LNCaP clone FGC (cell line): ENCODE results near the gene PBLD.
"Not testable (repeated sequence)": the region's sequence is repeated elsewhere in the genome, so short reads cannot be mapped to it uniquely, and the experiment has no call there.

ENCODE experiments used
- DNase-seq: peaks from one replicate; pipeline ENCODE4 v3.0.0-alpha.2; 2011; ENCODE audit warnings: low read depth
- H3K4me3 ChIP-seq: 2 replicates; pipeline ENCODE4 v1.5.1; 2011; ENCODE audit warnings: mild to moderate bottlenecking, low read depth, low read length, control low read depth
- CTCF ChIP-seq: IDR thresholded peaks from 2 replicates; pipeline ENCODE4 v1.5.1; 2012; ENCODE audit warnings: mild to moderate bottlenecking; ENCODE audit not compliant: control insufficient read depth, insufficient read depth; ENCODE audit errors: extremely low read depth

PBLD gene

DNA sequence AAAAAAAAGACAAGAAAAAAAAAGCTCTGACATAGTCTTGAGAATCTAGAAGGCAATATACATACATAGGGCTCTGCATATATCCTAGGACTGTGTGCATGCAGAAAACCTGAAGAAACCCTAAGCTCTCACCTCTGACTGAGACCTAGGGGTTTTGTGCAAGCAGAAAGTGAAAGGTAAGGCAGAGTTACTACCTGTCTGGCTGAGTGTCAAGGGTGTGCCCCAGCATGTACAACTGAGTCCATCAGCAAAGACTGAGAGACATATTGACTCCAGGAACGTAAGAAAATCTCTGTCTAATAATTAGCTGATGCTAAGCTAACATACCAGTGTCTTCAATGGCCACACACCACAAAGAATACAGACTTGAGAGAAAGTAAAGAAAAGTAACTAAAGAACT lies 17.1 kb downstream of the PBLD start:
- no peak for TF ChIP-seq CTCF
- no peak for DNase-seq
- no peak overlapping the region for H3K4me3 ChIP-seq

DNA sequence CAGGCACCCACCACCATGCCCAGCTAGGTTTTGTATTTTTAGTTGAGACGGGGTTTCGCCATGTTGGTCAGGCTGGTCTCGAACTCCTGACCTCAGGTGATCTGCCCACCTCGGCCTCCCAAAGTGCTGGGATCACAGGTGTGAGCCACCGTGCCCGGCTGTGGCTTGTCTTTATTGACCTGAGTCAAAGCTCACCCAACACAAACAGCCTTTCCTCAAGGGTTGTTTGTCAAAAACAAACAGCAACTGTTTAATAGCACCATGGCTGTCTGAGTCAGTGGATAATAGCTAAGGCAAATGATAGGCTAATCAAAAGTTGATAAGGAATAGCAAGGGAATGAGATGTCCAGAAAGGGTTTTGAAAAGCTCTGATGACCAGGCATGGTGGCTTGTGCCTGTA lies 17.8 kb downstream of the PBLD start:
- H3K4me3 ChIP-seq, DNase-seq: not testable (repeated sequence)

DNA sequence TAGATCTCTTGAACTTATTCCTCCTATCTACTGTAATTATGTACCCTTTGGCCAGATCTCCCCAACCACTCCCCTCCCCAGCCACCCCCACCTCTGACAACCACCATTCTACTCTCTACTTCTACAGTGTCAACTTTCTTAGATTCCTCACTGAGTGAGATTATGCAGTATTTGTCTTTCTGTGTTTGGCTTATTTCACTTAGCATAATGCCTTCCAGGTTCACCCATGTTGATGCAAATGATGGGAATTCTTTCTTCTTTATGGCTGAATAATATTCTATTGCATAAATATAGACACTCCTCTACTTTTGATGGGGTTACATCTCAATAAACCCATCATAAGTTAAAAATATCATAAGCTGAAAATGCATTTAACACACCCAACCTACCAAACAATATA lies 22.2 kb downstream of the PBLD start:
- H3K4me3 ChIP-seq = no peak overlapping the region
- no peak for TF ChIP-seq CTCF
- no peak for DNase-seq

- H3K4me3 ChIP-seq = no peak overlapping the region
- no peak for DNase-seq
- no peak for TF ChIP-seq CTCF
Observed at GRCh38 chr10:68305854-68306253, 26.9 kb downstream of the PBLD start.

GRCh38 chr10:68303849-68304412 lies 28.8 kb downstream of the PBLD start:
- DNase-seq = no peak
- TF ChIP-seq CTCF = no peak
- no peak overlapping the region for H3K4me3 ChIP-seq

DNA sequence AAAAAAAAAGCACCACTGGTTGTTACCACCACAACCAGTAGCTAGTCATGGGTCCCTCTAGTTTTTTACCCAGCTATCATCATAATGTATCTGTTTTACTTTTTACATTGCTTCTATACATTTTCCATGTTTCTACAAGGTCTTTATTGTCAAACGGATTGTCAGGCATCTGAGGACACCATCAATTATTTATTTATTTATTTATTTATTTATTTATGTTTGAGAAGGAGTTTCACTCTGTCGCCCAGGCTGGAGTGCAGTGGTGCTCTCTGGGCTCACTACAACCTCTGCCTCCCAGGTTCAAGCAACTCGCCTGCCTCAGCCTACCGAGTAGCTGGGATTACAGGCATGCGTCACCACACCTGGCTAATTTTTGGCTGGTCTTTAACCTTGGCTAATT lies 29.9 kb downstream of the PBLD start:
- H3K4me3 ChIP-seq = no peak overlapping the region
- DNase-seq = no peak
- no peak for TF ChIP-seq CTCF

GRCh38 chr10:68302503-68302823 lies 30.3 kb downstream of the PBLD start:
- no peak for TF ChIP-seq CTCF
- no peak overlapping the region for H3K4me3 ChIP-seq
- DNase-seq = no peak
